ENCODE data around the gene ARID5B. TPM values are rescaled to one million over a fixed set of nuclear protein-coding genes. Genes with fewer than 3 reads are reported as not detected.
"Not testable (repeated sequence)": the region's sequence is repeated elsewhere in the genome, so short reads cannot be mapped to it uniquely, and the experiment has no call there.

The ARID5B gene
- total RNA-seq, 1 donor: 94.1 TPM

DNA sequence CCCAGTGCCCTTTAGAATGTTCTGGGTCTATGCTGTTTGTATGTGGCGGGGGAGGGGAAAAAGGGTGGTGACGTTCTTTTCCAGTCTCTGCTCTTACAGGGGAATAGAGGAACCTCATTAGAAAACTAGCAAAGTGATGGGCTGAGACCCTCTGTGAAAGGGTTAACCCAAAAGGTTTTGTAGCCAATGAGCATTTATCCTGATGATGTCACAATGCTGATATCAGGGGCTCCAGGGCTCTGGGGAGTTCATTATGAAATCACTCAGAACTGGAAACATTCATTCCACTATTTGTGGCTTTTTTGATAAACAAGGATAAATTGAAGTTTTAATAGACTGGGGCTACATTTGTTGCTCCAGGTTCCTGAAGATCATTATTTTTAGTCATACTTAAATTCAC, 71.7 kb downstream of the ARID5B start:
- peaks cover 28% of the 10 kb centered on the region for H3K4me1 ChIP-seq (ENCODE audit: insufficient read depth, low read length)
- no peak overlapping the region for H3K27ac ChIP-seq (ENCODE audit: low read depth, low read length)
- no peak overlapping the region for H3K4me3 ChIP-seq (ENCODE audit: insufficient read depth, low read length)
- no peaks in the 10 kb centered on the region for H3K36me3 ChIP-seq (ENCODE audit: insufficient read depth, low read length)
- TF ChIP-seq, protein P1, sequence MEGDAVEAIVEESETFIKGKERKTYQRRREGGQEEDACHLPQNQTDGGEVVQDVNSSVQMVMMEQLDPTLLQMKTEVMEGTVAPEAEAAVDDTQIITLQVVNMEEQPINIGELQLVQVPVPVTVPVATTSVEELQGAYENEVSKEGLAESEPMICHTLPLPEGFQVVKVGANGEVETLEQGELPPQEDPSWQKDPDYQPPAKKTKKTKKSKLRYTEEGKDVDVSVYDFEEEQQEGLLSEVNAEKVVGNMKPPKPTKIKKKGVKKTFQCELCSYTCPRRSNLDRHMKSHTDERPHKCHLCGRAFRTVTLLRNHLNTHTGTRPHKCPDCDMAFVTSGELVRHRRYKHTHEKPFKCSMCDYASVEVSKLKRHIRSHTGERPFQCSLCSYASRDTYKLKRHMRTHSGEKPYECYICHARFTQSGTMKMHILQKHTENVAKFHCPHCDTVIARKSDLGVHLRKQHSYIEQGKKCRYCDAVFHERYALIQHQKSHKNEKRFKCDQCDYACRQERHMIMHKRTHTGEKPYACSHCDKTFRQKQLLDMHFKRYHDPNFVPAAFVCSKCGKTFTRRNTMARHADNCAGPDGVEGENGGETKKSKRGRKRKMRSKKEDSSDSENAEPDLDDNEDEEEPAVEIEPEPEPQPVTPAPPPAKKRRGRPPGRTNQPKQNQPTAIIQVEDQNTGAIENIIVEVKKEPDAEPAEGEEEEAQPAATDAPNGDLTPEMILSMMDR (IDR thresholded peaks at IDR 0.05; ENCODE audit: extremely low read depth, low read depth, low read length): no peak
- H3K9me3 ChIP-seq (ENCODE audit: low read depth, low read length): no peaks in the 10 kb centered on the region
- H3K79me2 ChIP-seq (ENCODE audit: insufficient read depth, low read length): peaks cover 16% of the 10 kb centered on the region
- H3K4me2 ChIP-seq (ENCODE audit: insufficient read depth, low read length): no peak overlapping the region
- no peak overlapping the region for H2AFZ ChIP-seq (ENCODE audit: low read length)
- no peaks in the 10 kb centered on the region for H3K27me3 ChIP-seq (ENCODE audit: insufficient read depth, low read length)
- DNase-seq (ENCODE audit: insufficient read length, low spot score, missing footprints): no peak
- peaks cover 5% of the 10 kb centered on the region for H4K20me1 ChIP-seq (ENCODE audit: insufficient read depth, low read length)

DNA sequence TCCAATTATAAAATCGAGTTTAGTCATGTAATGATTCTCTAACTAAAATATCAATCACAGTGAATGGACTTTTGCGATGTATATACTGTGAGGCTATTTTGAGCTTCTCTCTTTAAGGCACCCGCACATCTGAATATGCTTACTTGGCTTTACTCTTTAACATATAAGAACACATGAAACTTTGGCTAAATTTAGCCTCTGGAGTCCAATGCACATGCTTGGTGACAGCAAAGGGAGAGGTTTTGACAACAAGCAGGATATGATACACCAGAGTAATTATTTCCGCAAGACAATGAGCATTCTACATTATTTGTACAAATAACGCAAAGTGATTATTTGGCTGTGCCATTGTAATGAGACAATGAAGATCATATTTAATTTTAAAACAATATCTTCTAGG, 72.4 kb downstream of the ARID5B start:
- H4K20me1 ChIP-seq (ENCODE audit: insufficient read depth, low read length): peaks cover 5% of the 10 kb centered on the region
- H3K27ac ChIP-seq (ENCODE audit: low read depth, low read length): no peak overlapping the region
- H2AFZ ChIP-seq (ENCODE audit: low read length): no peak overlapping the region
- no peak overlapping the region for H3K4me2 ChIP-seq (ENCODE audit: insufficient read depth, low read length)
- H3K9me3 ChIP-seq (ENCODE audit: low read depth, low read length): no peaks in the 10 kb centered on the region
- H3K79me2 ChIP-seq (ENCODE audit: insufficient read depth, low read length): peaks cover 16% of the 10 kb centered on the region
- peaks cover 28% of the 10 kb centered on the region for H3K4me1 ChIP-seq (ENCODE audit: insufficient read depth, low read length)
- no peak overlapping the region for H3K4me3 ChIP-seq (ENCODE audit: insufficient read depth, low read length)
- H3K36me3 ChIP-seq (ENCODE audit: insufficient read depth, low read length): no peaks in the 10 kb centered on the region
- TF ChIP-seq, protein P1 (IDR thresholded peaks at IDR 0.05; ENCODE audit: extremely low read depth, low read depth, low read length): no peak
- H3K27me3 ChIP-seq (ENCODE audit: insufficient read depth, low read length): no peaks in the 10 kb centered on the region
- peak; percentile 13 for DNase-seq (ENCODE audit: insufficient read length, low spot score, missing footprints)

DNA sequence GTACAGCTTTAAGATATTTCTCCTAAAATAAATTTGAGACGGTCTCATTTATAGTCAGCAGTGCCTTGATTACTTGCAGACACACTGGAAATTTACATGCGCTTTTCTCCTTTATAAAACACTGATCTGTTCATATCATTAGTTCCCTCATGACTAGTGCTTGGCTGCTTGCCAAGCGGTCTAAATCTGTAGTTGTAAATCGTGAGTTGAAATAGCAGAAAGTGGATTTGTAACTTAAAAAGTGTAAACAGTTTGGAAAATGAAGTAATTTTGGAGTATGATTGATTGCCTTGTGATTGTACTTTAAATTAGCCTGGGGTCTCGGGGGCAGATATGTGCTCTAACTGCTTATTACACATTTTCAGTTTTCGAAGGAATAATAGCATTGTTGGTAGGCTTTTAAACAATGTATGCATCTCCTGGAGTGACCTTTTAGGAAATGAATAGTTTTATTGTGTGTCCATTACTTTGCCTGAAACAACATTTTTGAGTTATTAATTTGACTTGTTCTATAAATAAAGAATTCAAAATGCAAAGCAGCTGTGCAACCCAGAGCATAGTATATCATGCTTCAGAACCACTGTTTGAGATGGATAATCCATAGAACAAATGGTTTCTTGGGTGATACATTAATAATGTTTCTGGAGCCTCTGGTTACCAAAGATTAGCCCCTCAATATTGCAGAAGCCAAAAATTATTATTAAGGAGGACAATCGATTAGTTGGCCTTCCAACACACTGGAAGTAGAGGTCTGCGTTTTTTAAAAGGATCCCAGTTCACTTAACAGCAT, 73.3 kb downstream of the ARID5B start:
- peaks cover 20% of the 10 kb centered on the region for H3K79me2 ChIP-seq (ENCODE audit: insufficient read depth, low read length)
- H3K36me3 ChIP-seq (ENCODE audit: insufficient read depth, low read length): no peaks in the 10 kb centered on the region
- TF ChIP-seq, protein P1 (IDR thresholded peaks at IDR 0.05; ENCODE audit: extremely low read depth, low read depth, low read length): no peak
- peaks cover 28% of the 10 kb centered on the region for H3K4me1 ChIP-seq (ENCODE audit: insufficient read depth, low read length)
- peaks cover 5% of the 10 kb centered on the region for H4K20me1 ChIP-seq (ENCODE audit: insufficient read depth, low read length)
- H3K27ac ChIP-seq (ENCODE audit: low read depth, low read length): peak overlapping the region; percentile 38
- H3K4me3 ChIP-seq (ENCODE audit: insufficient read depth, low read length): no peak overlapping the region
- no peaks in the 10 kb centered on the region for H3K27me3 ChIP-seq (ENCODE audit: insufficient read depth, low read length)
- no peak overlapping the region for H2AFZ ChIP-seq (ENCODE audit: low read length)
- peak; percentile 22 for DNase-seq (ENCODE audit: insufficient read length, low spot score, missing footprints)
- no peaks in the 10 kb centered on the region for H3K9me3 ChIP-seq (ENCODE audit: low read depth, low read length)
- H3K4me2 ChIP-seq (ENCODE audit: insufficient read depth, low read length): peak overlapping the region; percentile 29

DNA sequence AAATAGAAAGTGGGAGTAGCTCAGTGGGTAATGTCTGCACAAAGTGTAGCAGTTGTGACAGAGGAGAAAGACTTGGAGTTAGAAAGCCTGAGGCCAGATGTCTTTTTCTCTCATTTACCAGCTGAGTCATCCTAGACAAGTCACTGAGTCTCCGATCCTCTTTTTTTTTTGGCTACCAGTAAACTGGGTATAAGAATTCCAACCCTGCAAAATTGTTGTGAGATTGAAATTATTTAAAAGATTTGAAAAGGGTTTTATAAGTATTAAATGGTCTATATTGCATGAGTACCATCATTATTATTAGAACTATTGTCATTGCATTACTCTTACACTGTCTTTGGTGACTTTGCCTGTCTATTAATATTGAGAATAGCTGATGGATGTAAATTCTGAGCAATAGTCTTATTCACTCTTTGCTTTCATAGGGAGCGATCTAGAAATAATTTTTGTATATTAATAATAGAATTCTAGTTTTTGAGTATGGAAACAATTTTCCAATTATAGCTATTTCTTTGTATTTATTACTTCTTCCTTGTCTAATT, 74.0 kb downstream of the ARID5B start:
- peak overlapping the region; percentile 29 for H3K4me2 ChIP-seq (ENCODE audit: insufficient read depth, low read length)
- H3K27me3 ChIP-seq (ENCODE audit: insufficient read depth, low read length): no peaks in the 10 kb centered on the region
- peaks cover 25% of the 10 kb centered on the region for H3K4me1 ChIP-seq (ENCODE audit: insufficient read depth, low read length)
- TF ChIP-seq, protein P1 (IDR thresholded peaks at IDR 0.05; ENCODE audit: extremely low read depth, low read depth, low read length): no peak
- peaks cover 23% of the 10 kb centered on the region for H3K79me2 ChIP-seq (ENCODE audit: insufficient read depth, low read length)
- no peak overlapping the region for H2AFZ ChIP-seq (ENCODE audit: low read length)
- H3K27ac ChIP-seq (ENCODE audit: low read depth, low read length): peak overlapping the region; percentile 38
- H3K9me3 ChIP-seq (ENCODE audit: low read depth, low read length): no peaks in the 10 kb centered on the region
- no peak overlapping the region for H3K4me3 ChIP-seq (ENCODE audit: insufficient read depth, low read length)
- DNase-seq (ENCODE audit: insufficient read length, low spot score, missing footprints): peak; percentile 76
- H3K36me3 ChIP-seq (ENCODE audit: insufficient read depth, low read length): no peaks in the 10 kb centered on the region
- peaks cover 5% of the 10 kb centered on the region for H4K20me1 ChIP-seq (ENCODE audit: insufficient read depth, low read length)

DNA sequence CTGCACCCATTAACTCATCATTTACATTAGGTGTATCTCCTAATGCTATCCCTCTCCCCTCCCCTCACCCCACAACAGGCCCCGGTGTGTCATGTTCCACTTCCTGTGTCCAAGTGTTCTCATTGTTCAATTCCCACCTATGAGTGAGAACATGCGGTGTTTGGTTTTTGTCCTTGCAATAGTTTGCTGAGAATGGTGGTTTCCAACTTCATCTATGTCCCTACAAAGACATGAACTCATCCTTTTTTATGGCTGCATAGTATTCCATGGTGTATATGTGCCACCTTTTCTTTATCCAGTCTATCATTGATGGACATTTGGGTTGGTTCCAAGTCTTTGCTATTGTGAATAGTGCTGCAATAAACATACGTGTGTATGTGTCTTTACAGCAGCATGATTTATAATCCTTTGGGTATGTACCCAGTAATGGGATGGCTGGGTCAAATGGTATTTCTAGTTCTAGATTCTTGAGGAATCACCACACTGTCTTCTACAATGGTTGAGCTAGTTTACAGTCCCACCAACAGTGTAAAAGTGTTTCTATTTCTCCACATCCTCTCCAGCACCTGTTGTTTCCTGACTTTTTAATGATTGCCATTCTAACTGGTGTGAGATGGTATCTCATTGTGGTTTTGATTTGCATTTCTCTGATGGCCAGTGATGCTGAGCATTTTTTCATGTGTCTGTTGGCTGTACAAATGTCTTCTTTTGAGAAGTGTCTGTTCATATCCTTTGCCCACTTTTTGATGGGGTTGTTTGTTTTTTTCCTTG, 75.6 kb downstream of the ARID5B start:
- not testable (repeated sequence) for H3K9me3 ChIP-seq (ENCODE audit: low read depth, low read length); H3K4me2 ChIP-seq (ENCODE audit: insufficient read depth, low read length); H3K4me3 ChIP-seq (ENCODE audit: insufficient read depth, low read length); H3K27me3 ChIP-seq (ENCODE audit: insufficient read depth, low read length); H3K36me3 ChIP-seq (ENCODE audit: insufficient read depth, low read length); H2AFZ ChIP-seq (ENCODE audit: low read length); DNase-seq (ENCODE audit: insufficient read length, low spot score, missing footprints); H3K27ac ChIP-seq (ENCODE audit: low read depth, low read length); H4K20me1 ChIP-seq (ENCODE audit: insufficient read depth, low read length)
- Histone ChIP-seq H3K79me2 (ENCODE audit: insufficient read depth, low read length) (peaks cover 30% of the 10 kb centered on the region), H3K4me1 (ENCODE audit: insufficient read depth, low read length) (peaks cover 22% of the 10 kb centered on the region)
